OCI-LY3 (cell line): ENCODE results near the gene TECPR1.

ENCODE experiments used
- CTCF ChIP-seq: fragments of 200-600, 300-600 bp; sonication (generic); IDR thresholded peaks from 2 replicates; pipeline ENCODE4 v1.5.1; 2014; ENCODE audit warnings: antibody characterized with exemption, low read length, low read depth
- EZH2phosphoT487 ChIP-seq: fragments of 200-600 bp; shearing (Covaris generic); IDR thresholded peaks from 2 replicates; pipeline ENCODE4 v1.6.1; 2018; ENCODE audit warnings: antibody characterized with exemption, mixed run types, low read depth

DNA sequence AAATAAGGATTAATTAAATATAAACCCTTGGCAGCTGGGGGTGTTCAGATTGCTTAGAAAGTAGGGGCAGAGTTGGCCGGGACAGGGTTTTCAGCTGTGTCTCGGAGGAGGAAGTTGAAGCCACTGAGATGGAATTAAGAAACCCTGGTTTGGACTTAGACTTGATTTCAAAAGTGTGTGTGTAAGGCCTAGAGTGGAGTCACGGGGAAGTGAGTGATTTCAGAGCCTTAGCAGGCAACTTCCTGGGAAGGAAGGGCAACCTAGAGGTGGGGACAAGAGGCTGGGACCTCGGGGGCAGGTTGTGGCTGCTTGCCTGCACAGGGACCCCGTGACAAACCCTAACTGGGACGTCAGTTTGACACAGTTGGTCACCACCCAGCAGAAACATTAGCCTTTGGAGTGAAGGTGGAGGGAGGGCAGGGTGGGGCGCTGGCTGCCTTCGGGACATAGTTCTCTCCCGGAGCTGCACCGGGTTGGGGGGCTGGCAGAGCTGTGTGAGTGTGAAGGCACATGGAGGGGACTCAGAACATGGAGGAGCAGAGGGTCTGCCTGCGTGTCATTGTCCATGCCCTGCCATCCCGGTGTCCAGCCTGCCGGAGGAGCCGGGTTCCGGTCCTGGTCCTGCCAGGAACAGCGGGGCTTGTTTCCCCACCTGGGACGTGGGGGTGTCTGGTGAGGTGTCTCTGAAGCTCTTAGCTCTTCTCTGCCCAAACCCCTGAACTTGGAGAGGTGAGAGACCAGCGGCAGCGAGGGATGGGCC is 31.3 kb upstream of the TECPR1 start:
- TF ChIP-seq CTCF (no peak), EZH2phosphoT487 (no peak)
